ENCODE measurements around the gene SH3BP5.

DNA sequence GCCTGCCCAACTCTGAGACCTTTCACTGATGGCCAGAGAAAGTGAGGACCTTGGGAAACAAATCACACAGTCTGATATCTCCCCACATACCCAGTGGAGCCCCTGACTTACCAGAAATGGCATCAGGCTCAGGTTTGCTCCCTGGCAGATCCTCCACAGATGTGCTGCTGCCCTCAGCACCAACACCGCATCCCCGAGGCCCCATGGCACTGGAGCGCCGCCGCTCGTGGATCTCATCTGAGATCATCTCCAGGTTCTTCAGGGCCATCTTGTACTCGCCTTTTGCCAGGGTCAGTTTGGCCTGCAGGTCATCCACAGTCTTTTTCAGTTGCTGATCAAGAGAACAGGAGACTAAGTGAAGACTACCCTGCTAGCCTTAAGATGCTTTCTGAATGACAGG lies 73.7 kb downstream of the SH3BP5 start:
- TF ChIP-seq SPI1 (IDR thresholded peaks at IDR 0.05; ENCODE audit: low read depth, low read length), result no peak
- no peak for TF ChIP-seq POLR2A (IDR thresholded peaks at IDR 0.05; ENCODE audit: low read depth, low read length)
- TF ChIP-seq POLR2AphosphoS5 (IDR thresholded peaks at IDR 0.05; ENCODE audit: low read depth, low read length), result no peak
- TF ChIP-seq TAF1 (IDR thresholded peaks at IDR 0.05; ENCODE audit: low read depth, low read length), result no peak
- no peak for TF ChIP-seq PAX5 (IDR thresholded peaks at IDR 0.05; ENCODE audit: insufficient read depth, low read length, severe bottlenecking)
